HG03060 (cell line): ENCODE measurements around the gene ARID5B.
A peak's percentile ranks its signal among the peaks of the same experiment; 100 is the strongest.
"Not testable (repeated sequence)": the region's sequence is repeated elsewhere in the genome, so short reads cannot be mapped to it uniquely, and the experiment has no call there.

Source experiments
- ATAC-seq: cut with Tn5 transposase; IDR thresholded peaks from one replicate; pipeline ENCODE4 v1.9.1; 2021; ENCODE audit warnings: low read depth, moderate number of reproducible peaks; ENCODE audit not compliant: unreplicated experiment

Gene ARID5B

DNA sequence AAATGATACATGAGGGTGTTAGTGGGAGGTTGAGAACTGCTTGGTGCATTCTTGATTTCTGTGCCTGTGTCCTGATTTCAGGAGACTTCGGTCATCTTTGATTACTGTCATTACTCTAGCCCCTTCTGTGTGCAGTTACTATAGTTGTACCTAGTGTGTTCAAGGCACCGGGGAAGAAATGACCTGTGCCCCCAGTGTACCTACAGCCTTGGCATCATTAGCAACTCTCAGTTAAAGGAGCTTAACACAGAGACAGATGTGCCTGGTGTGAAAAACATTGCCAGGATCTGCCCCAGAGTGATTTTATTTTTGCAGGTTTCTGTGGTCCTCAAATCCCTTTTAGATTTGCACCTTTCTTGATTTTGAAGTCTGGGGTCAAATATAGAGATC is 62.2 kb downstream of the ARID5B start:
- ATAC-seq: no peak

DNA sequence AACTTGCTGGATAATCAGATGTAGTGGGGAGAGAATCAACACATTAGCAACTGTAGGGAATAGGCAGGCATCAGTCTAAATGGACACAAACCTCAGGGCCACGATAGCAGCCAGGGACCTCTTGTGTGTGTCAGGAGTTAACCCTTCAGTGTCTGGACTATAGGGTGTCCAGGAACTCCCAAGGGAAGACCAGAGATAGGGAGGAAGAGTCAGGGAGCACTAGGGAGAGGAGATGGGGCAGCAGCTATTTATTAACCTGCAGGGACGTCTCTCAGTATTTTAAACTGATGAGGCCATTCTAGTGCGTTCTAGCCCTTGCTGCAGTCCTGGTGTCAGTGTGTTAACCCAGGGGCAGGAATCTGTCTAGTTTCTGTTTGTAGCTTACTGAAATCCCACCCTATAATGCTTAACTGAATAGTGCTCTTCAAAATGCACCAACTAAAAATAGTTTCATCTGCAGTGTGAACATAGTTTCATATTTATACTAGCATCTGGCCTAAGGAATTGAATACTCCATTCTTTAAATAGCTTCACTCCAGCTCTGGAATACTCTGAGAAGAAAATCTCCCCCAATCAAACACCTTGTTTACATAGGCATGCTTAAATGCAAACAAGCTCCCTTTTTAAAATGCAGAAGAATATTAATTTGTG is 62.7 kb downstream of the ARID5B start:
- ATAC-seq: no peak

DNA sequence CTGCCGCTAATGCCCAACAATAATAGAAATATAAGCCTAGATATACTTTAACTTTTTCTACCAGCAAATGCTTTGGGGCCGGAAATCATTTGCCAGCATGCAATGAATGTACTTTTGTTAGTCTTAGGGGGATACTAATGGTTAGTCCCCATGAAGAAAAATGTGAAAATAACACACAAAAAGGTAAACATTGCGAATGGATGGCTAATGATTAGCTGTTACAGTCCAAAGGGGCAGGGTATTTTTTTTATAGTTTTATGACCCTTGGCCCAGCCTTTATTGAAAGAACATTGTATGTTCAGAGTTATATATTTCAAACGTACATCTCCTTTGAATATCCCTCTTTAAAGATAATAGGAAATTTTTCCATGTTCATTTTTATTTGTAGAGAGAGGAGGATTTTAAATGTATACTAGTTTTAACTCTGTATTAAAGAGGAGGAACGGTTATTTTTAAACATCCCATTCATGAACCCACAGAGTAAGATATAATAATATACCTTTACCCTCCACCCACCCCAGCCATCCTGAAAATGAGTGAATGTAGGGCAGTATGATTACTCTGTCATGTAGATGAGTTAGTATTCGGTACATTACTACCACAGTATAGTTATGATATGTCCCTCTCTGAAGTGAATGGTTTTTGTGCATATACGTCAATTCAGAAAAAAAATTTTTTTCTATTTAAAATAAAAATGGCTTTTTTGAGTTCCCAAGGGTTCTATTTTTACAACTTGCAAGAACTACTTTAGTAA is 63.6 kb downstream of the ARID5B start:
- no peak for ATAC-seq

DNA sequence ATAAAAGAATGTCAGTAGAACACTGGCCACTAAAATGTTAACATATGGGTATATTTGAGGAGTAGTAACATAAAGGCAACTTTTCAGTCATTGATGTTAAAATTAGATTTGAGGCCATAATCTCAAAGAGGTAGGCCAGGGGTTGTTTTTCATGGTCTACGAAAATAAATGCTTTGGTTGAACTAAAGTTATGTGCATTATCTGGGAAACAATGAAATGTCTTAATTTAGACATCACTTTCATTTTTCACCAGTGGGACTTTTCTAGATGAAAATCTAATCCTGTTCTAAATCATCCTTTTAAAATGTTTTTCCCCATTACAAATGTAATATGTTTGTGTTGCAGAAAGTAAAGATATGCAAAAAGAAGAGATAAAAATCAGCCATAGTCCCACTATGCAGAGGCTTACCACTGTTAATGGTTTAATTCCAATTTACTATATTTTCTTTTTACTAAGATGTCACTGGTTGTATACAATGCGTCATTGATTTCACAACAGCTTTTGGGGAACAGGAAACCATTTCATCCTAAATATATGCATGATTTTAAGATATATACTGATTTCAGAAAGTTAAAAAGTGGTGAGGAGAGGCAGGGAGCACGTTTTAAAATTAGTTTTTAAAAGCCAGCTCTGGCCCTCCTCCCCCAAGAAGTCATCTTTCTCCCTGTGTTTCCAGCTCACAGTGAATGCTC is 64.3 kb downstream of the ARID5B start:
- no peak for ATAC-seq

DNA sequence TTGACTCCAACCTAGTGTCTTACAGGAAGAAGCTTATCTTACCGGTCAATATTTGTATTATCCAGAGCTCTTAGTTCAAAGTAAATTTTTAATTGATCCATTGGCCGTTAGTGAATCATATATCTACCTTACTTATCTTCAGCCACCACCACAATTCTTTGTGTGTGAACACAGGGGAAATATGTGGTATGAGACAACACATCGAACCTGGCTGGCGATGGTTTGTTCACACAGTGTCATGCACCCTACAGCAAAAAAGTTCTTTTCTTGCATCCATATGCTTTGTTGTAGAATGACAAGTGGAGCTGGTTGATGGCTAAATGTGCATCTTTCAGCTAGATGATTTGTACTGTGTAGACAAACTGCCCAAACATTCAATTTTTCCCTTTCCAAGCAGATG is 65.8 kb downstream of the ARID5B start:
- ATAC-seq: no peak

DNA sequence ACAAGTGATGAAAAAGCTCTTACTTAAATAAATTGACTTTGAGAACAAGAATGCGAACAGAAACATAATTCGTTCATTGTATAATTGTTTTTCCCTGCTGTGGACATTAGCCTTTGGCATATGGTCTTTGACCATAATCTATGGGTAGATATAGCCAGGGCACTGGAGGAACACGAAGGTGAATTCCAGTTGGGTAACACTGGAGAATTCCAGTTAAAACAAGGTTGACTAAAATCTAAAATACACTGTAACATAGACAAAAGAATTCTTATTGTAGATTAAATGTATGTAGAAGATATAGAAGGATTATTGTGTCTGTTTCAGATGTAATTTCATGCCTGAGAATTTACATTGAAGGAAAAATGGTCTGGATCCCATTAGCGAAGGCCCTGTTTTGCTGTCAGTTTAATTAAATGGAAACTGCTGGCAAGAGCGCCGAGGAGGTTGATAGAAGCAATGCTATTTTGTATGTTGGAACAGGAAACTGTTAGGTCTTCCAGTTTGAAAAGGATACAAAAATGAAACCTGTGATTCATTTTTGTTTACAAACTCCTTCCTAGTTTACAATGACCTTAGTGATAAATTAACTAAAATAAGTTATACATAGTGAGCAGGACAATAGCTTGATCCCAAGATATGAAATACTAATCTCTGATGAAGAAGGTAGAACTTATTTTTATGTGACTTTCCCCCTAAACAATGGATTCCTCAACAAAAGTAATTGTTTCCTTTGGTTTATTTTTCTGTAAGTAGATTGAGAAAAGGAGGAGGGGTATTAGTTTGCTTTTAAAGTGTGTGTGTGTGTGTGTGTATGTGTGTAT is 68.9 kb downstream of the ARID5B start:
- no peak for ATAC-seq

DNA sequence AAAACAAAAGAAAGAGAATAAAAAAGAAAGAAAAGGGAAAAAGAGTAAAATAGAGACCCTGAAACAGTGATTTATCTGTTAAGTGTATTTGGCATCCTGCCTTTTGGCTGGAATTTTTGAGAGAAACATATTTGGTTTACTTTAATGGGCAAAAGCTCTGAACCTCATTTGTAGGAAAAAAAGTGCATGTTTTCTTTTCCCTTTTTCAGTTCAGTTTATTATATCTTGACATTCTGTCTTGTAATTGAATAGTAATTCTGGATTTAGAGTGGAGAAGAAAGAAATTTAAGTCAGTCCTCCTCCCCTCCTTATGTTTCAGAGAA is 69.5 kb downstream of the ARID5B start:
- no peak for ATAC-seq

DNA sequence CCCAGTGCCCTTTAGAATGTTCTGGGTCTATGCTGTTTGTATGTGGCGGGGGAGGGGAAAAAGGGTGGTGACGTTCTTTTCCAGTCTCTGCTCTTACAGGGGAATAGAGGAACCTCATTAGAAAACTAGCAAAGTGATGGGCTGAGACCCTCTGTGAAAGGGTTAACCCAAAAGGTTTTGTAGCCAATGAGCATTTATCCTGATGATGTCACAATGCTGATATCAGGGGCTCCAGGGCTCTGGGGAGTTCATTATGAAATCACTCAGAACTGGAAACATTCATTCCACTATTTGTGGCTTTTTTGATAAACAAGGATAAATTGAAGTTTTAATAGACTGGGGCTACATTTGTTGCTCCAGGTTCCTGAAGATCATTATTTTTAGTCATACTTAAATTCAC is 71.7 kb downstream of the ARID5B start:
- no peak for ATAC-seq

DNA sequence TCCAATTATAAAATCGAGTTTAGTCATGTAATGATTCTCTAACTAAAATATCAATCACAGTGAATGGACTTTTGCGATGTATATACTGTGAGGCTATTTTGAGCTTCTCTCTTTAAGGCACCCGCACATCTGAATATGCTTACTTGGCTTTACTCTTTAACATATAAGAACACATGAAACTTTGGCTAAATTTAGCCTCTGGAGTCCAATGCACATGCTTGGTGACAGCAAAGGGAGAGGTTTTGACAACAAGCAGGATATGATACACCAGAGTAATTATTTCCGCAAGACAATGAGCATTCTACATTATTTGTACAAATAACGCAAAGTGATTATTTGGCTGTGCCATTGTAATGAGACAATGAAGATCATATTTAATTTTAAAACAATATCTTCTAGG is 72.4 kb downstream of the ARID5B start:
- no peak for ATAC-seq

DNA sequence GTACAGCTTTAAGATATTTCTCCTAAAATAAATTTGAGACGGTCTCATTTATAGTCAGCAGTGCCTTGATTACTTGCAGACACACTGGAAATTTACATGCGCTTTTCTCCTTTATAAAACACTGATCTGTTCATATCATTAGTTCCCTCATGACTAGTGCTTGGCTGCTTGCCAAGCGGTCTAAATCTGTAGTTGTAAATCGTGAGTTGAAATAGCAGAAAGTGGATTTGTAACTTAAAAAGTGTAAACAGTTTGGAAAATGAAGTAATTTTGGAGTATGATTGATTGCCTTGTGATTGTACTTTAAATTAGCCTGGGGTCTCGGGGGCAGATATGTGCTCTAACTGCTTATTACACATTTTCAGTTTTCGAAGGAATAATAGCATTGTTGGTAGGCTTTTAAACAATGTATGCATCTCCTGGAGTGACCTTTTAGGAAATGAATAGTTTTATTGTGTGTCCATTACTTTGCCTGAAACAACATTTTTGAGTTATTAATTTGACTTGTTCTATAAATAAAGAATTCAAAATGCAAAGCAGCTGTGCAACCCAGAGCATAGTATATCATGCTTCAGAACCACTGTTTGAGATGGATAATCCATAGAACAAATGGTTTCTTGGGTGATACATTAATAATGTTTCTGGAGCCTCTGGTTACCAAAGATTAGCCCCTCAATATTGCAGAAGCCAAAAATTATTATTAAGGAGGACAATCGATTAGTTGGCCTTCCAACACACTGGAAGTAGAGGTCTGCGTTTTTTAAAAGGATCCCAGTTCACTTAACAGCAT is 73.3 kb downstream of the ARID5B start:
- ATAC-seq: no peak

DNA sequence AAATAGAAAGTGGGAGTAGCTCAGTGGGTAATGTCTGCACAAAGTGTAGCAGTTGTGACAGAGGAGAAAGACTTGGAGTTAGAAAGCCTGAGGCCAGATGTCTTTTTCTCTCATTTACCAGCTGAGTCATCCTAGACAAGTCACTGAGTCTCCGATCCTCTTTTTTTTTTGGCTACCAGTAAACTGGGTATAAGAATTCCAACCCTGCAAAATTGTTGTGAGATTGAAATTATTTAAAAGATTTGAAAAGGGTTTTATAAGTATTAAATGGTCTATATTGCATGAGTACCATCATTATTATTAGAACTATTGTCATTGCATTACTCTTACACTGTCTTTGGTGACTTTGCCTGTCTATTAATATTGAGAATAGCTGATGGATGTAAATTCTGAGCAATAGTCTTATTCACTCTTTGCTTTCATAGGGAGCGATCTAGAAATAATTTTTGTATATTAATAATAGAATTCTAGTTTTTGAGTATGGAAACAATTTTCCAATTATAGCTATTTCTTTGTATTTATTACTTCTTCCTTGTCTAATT is 74.0 kb downstream of the ARID5B start:
- peak; percentile 80 for ATAC-seq

DNA sequence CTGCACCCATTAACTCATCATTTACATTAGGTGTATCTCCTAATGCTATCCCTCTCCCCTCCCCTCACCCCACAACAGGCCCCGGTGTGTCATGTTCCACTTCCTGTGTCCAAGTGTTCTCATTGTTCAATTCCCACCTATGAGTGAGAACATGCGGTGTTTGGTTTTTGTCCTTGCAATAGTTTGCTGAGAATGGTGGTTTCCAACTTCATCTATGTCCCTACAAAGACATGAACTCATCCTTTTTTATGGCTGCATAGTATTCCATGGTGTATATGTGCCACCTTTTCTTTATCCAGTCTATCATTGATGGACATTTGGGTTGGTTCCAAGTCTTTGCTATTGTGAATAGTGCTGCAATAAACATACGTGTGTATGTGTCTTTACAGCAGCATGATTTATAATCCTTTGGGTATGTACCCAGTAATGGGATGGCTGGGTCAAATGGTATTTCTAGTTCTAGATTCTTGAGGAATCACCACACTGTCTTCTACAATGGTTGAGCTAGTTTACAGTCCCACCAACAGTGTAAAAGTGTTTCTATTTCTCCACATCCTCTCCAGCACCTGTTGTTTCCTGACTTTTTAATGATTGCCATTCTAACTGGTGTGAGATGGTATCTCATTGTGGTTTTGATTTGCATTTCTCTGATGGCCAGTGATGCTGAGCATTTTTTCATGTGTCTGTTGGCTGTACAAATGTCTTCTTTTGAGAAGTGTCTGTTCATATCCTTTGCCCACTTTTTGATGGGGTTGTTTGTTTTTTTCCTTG is 75.6 kb downstream of the ARID5B start:
- ATAC-seq: not testable (repeated sequence)

DNA sequence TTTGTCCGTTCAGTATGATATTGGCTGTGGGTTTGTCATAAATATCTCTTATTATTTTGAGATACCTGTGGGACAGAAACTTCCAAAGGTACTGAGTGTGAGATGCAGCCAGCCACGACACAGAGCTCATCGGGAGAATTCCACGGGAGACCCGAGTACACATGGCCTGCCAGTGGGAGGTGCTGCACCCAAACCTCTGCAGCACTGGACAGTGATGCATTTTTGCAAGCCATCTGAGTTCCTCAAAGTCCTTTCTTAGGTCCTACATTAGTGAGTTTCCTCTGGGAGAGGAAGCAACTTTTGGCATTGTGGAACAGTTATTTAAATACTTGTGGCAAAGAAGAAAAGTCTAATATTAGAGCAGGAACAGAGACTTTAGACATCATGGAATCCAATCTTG is 77.5 kb downstream of the ARID5B start:
- no peak for ATAC-seq

DNA sequence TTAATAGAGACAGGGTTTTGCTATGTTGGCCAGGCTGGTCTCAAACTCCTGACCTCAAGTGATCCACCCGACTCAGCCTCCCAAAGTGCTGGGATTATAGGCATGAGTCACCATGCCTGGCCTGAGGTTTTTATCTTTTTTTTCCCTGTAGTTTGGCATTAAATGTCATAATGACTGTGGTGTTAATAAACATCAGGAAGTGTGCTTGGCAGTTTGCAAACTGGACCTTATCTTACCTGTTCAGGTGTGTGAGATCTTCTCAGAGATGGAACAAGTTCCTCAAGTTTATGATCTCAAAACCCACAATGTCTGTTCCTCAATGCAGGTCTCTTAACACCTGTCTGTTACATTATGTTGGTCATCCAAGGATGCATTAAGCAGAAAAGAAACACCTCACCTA is 80.0 kb downstream of the ARID5B start:
- no peak for ATAC-seq

DNA sequence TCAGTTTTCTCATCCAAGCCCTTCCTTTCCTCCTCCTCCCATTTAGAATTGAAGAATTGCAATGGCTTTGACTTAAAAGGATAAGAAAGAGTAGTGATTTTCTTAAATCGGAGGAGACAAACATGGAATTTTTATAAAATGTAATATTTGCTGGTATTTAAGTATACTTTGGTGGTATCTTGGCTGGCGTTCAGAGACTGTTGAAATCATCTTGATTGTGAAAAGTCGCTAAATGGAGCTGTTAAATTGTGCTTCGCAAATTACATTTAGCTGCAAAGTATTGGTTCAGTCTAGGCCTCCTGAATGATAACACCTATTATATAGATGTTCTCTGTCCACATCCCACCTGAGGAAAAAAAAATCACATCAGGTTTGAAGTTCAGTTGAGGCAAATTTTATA is 81.8 kb downstream of the ARID5B start:
- no peak for ATAC-seq

DNA sequence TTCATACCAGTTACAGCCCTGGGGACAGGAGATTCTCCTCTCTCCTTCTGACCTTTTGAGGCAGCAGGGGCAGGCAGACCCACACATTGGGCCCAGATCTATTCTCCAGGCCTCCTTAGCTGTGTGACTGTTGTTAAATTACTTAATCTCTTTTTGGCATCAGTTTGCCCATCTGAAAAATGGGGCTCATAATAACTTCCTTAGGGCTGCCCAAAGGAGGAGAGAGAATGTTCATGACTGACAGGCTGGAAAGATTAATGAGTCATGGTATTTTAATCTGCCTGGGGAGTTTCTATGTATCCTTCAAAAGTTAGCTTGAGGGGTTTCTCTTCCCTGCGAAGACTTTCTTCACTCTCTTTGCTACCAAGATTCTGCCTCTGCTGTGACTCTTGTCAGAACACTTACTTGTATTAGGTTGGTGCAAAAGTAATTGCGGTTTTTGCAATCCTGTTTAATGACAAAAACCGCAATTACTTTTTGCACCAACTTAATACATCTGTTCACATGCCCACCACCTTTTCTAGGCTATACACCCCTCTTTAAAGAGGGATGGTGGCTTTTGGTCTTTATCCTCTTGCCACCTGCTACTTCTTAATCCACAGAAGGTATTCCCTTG is 83.4 kb downstream of the ARID5B start:
- no peak for ATAC-seq

DNA sequence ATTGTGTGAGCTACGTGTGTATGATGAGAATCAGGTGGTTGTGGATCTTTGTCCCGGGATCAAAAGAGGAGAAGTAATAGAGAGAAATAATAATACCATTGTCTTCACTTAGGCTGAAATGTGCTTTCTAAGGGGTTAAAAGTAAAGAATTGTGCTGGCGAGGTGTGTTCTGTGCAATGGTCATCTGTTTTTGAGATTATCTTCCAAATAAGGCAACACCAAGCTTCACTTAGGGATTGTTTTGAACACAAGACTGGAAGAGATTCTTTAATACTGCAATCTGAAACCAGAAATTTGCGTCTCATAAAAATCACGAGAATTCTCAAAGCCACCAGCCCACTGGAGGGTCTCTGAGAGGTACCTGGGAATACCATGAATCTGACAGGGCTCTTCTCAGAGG is 84.2 kb downstream of the ARID5B start:
- ATAC-seq: no peak

DNA sequence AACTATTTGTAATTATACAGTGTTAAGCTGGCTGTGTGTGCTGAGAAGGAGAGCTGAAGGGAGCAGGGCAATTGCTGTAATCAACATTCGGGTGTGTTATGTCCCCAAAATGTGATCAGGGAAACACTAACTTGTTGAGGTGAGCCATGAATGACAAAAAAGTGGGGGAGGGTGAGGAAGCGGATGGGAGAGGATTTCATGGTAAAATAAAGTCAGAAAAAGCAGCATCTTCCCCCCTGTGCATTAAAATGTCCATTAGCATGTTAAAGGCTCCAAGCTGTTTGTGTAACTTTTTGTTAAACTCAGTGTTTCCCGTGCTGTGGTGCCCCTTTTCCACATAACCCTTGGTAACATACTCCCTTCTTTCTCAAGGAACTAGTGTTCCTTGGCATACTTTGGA is 84.9 kb downstream of the ARID5B start:
- no peak for ATAC-seq
